Stimulated activated CD8-positive, alpha-beta memory T cell treated with anti-CD3 and anti-CD28 coated beads, Interleukin-4, amount 100 ng/mL, for 48 hours (primary cell): ENCODE results near the gene STX4.
A peak's percentile ranks its signal among the peaks of the same experiment; 100 is the strongest.

Experiments used
- DNase-seq: peaks from one replicate; pipeline ENCODE4 v3.0.0-alpha.2; 2020

STX4 gene

DNA sequence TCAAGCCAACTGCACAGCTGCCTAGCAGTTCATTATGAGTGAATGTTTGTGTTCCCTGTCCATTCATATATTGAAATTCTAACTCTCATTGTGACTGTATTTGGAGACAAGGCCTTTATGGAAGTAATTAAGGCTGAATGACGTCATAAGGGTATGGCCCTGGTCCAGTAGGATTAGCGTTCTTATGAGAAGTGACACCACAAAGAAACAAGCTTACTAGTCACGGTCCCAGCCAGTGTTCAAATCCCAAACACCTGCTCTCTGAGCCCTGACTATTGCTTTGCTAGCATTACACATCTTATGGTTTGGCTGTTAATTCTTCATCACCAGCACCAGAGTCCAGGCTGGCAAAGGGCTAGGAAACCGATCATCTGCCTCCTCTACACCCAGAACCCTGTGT, 38.5 kb downstream of the STX4 start:
- DNase-seq, result no peak

DNA sequence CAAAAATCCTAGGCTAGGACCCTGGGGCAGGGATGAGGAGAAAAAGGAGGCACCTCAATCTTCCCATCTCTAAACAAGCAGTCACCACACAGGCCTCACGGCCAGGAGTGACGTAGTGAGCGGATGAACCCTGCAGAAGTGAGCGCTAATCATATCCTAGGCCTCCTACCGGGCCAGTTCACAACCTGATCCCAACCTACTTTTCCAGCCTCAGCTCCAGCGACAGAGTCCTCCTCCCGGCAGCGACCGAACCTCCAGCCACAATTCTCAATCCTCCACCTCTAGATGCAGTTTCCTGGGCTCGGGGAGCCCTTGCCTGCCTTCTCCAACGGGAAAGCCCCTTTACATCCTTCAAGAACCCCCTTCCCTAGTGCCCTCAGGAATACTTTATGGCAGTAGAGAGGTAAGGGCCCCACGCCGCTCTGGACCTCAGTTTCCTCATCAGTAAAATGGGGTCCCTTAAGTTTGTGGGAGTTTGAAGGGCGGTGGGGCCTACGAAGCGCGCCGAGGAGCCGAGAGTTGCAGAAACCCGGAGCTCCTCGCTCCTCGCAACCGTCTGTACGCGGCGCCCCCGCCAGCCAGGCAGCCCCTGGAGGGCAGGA, 39.3 kb downstream of the STX4 start:
- peak; percentile 57 for DNase-seq

- DNase-seq, result peak; percentile 94
These were observed 40.0 kb downstream of the STX4 start for GRCh38 chr16:31073142-31073969.

DNA sequence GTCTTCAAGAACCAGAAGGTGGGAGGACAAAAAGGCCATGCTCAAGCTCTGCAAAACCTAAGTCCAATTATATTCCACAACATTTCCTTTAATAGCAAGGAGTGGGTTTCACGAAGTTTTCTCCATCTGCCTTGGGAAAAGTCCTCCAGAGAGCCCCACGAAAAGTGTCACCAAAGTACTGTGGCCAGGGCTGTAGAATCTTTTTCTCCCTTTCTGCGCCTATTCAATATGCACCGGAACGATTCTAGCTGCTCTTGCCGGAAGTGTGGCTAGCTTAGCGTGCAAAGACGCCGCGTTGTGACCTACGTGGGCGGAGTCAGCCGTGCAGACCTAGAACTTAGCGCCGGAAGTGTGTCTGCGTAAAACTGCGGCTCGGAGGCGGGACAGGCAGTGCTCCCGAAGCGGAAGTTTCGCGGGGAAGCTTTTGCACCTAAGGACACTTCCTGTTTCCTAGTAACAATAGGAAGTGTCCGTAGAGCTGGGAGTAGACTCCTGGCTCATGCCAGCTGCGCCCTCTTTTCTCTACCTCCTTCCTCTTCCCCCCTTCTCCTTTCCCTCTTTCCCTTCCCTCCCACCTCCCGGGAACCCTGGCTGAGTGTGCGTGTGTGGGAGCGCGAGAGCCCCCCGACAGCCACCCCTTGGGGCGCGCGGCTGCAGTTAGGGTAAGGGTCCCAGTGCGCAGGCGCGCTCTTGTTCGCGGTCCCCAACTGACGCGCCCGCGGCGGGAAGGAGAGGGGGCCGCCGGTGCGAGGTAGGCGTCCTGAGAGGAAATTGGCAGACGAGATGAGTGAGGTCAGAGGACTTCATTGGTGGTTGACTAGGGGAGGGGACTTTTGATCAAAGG, 40.8 kb downstream of the STX4 start, which contains the start of the genes ZNF646 and ZNF668:
Gene ZNF646, plus strand, starts transcription at position 453 of the 844 bp plus-strand sequence. CDS start 1,903 bp downstream, outside the sequence.
Gene ZNF668, minus strand, starts transcription at position 271 of the 844 bp plus-strand sequence. CDS start 9,781 bp downstream, outside the sequence.
- DNase-seq, result peak; percentile 98

- no peak for DNase-seq
These were observed 41.4 kb downstream of the STX4 start for GRCh38 chr16:31074814-31075183.

DNA sequence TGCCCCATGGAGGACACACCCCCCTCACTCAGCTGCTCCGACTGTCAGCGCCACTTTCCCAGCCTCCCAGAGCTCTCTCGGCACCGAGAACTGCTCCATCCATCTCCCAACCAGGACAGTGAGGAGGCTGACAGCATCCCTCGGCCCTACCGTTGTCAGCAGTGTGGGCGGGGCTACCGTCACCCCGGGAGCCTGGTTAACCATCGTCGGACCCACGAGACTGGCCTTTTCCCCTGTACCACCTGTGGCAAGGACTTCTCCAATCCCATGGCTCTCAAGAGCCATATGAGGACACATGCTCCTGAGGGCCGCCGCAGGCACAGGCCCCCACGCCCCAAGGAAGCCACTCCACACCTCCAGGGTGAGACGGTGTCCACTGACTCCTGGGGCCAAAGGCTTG, 43.0 kb downstream of the STX4 start:
- DNase-seq, result no peak

- DNase-seq, result no peak
These were observed 43.7 kb downstream of the STX4 start for GRCh38 chr16:31077024-31077423.

DNA sequence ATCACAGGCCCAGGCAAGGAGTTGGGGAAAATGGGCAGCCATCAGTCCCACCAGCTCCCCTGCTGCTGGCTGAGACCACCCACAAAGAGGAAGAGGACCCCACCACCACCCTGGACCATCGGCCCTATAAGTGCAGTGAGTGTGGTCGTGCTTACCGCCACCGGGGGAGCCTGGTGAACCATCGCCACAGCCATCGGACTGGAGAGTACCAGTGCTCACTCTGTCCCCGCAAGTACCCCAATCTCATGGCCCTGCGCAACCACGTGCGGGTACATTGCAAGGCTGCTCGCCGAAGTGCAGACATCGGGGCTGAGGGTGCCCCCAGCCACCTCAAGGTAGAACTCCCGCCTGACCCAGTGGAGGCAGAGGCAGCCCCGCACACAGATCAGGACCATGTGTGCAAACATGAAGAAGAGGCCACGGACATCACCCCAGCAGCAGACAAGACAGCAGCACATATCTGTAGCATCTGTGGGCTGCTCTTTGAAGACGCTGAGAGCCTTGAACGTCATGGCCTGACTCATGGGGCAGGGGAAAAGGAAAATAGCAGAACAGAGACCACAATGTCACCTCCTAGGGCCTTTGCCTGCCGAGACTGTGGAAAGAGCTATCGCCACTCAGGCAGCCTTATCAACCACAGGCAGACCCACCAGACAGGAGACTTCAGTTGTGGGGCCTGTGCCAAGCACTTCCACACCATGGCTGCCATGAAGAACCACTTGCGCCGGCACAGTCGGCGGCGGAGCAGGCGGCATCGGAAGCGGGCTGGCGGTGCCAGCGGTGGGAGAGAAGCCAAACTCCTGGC, 44.4 kb downstream of the STX4 start:
- no peak for DNase-seq

- no peak for DNase-seq
These were observed 45.4 kb downstream of the STX4 start for GRCh38 chr16:31078597-31079341.

- DNase-seq, result no peak
These were observed 46.1 kb downstream of the STX4 start for GRCh38 chr16:31079342-31079944.

- no peak for DNase-seq
These were observed 46.8 kb downstream of the STX4 start for GRCh38 chr16:31080035-31080629.

DNA sequence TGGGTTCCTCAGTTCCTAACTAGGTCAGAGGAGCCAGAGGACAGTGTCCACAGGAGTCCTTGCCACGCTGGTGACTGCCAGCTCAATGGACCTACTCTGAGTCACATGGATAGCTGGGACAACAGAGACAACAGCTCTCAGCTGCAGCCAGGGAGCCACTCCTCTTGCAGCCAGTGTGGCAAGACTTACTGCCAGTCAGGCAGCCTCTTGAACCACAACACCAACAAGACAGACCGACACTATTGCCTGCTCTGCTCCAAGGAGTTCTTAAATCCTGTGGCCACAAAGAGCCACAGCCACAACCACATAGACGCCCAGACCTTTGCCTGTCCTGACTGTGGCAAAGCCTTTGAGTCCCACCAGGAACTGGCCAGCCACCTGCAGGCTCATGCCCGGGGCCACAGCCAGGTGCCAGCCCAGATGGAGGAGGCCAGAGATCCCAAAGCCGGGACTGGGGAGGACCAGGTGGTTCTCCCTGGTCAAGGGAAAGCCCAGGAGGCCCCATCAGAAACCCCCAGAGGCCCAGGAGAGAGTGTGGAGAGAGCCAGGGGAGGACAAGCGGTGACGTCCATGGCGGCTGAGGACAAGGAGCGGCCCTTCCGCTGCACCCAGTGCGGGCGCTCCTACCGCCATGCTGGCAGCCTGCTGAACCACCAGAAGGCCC, 47.5 kb downstream of the STX4 start:
- no peak for DNase-seq

DNA sequence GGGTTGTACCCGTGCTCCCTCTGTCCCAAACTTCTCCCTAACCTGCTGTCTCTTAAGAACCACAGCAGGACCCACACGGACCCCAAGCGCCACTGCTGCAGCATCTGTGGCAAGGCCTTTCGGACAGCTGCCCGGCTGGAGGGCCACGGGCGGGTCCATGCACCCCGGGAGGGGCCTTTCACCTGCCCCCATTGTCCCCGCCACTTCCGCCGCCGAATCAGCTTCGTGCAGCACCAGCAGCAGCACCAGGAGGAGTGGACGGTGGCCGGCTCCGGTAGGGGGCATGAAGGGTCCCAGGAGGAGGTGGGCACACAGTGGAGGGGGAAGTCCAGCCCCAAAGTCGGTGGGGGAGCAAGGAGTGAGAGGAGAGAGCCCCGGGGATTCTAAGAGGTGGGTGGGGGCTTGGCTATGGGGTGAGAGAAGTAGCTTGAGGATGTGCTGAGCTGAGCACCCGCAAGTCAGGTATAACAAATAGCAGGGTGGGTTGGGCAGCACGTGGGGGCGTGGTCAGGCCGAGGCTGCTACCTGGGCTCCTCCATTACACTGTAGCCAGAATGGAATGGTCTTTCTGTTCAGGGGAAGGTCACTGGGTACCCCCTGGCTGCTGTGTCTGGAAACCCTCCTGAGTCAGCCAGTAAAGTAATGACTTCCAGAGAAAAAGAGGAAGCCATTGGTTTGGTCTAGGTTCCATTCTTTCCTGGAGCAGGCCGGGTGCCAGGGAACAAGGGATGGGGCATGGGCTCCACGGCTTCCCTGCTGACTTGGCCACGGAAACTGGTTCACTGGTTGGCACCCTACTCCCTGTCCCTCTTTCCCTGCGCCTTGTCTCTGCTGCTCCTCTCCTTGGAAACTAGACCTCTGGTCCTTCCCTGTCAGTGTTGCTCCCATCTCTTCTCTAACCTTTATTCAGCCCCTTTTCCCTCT, 48.3 kb downstream of the STX4 start:
- no peak for DNase-seq

DNA sequence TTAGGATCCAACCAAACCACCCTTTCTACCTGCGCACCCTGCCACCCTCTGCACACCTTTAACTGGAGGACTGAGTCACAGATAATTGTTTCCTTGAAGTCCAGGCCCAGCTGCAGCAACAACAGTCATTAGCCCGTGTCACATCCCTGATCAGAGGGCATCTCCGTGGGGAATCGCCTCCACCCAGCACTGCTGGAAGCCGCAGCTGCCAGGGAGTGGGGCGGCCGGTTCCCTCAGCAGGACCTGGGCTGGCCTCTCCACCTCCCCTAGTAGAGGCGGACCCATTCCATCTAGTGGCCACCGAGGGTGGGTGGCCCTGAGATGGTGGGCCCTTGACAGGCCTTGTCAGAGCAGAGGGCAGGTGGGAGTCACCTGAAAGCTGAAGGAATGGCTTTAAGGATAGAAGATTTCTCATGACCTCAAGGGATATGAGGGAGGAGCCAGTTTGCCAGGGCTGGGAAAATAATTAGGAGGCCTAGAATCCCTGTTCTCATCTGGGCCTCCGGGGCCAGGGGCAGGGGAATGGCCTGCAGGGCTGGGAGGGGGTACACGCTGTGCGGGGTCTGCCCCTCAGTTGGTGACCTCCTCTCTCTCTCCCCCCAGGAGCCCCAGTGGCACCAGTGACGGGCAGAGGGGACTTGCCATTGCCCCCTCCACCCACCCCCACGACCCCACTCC, 49.1 kb downstream of the STX4 start:
- DNase-seq, result no peak

- DNase-seq, result no peak
These were observed 49.7 kb downstream of the STX4 start for GRCh38 chr16:31083081-31083480.

GRCh38 chr16:31083556-31083955, 50.2 kb downstream of the STX4 start:
- DNase-seq, result no peak

- no peak for DNase-seq
These were observed 50.6 kb downstream of the STX4 start for GRCh38 chr16:31083981-31084380.

DNA sequence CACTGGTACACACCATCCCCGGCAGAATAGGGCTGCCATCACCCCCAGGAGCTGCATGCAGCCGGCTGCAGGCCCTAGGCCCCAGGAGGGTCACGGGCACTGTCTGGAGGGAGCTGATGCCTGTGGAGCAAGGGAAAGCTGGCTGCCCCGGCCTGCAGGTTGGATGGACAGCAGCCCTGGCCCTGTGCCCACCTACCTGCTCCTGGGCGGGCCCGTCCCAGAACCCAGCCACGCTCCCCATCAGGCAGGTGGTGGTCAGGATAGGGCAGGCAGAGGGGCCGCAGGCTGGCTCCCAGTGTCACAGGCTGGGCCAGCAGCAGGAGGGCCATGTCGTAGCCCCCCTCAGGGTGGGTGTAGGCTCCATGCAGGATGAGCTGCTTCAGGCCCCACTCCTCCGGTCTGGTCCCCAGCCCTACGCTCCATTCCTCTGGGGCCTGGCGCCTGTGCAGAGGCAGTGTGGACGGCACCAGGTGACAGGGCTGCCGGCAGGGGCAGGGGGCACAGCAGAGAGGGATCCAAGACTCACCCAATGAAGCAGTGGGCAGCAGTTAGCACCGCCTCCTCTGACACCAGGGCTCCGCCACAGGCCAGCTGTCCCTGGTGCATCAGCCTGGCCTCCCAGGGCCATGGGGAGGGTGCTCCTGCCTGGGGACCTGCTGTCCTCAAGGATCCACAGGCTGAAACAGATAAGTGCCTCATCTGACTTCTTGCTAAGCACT, 51.4 kb downstream of the STX4 start:
- no peak for DNase-seq
